Measurements from ENCODE around the gene ATP9A.

- no peak for TF ChIP-seq POLR2A (IDR thresholded peaks at IDR 0.05; ENCODE audit: borderline replicate concordance, extremely low read depth, insufficient read depth, insufficient read length)
- TF ChIP-seq SIN3A (IDR thresholded peaks at IDR 0.05; ENCODE audit: low read depth) = no peak
- TF ChIP-seq CTCF (IDR thresholded peaks at IDR 0.05 in 2 of 3, conservative IDR thresholded peaks at IDR 0.05 in 1 of 3; ENCODE audit: borderline replicate concordance in 1 of 3, insufficient read depth in 1 of 3, low read depth in 2 of 3, low read length in 2 of 3) = no peak
Observed at GRCh38 chr20:51623255-51623654, 144.9 kb downstream of the ATP9A start.

All from HCT116 (cell line).